HepG2 (cell line): ENCODE measurements around the gene ZC3H4. TPM values are rescaled to one million over a fixed set of nuclear protein-coding genes. Genes with fewer than 3 reads are reported as not detected.

ENCODE experiments used
- ASH2L ChIP-seq: fragments of 300-600, 200-600 bp; sonication (generic); IDR thresholded peaks from 2 replicates; pipeline ENCODE4 v1.7.0; 2017; ENCODE audit warnings: low read depth, mild to moderate bottlenecking, moderate library complexity, mixed read lengths, low read length; ENCODE audit not compliant: insufficient read length
- ATRX ChIP-seq: sonication (generic); formaldehyde crosslinking; IDR thresholded peaks from 2 replicates; pipeline ENCODE4 v1.4.0; 2020; ENCODE audit warnings: missing genetic modification reagents, borderline replicate concordance
- CBFB ChIP-seq: sonication (generic); formaldehyde crosslinking; IDR thresholded peaks from 2 replicates; pipeline ENCODE4 v1.4.0; 2020; ENCODE audit warnings: missing genetic modification reagents
- DPF2 ChIP-seq: sonication (generic); formaldehyde crosslinking; IDR thresholded peaks from 2 replicates; pipeline ENCODE4 v1.4.0; 2020; ENCODE audit warnings: mild to moderate bottlenecking, low read depth, missing genetic modification reagents, borderline replicate concordance
- EZH2 ChIP-seq: conservative IDR thresholded peaks from 2 replicates; pipeline ENCODE4 v1.6.1; 2012; ENCODE audit warnings: mild to moderate bottlenecking, low read depth, low read length, moderate library complexity
- GLI4 ChIP-seq: sonication (generic); formaldehyde crosslinking; IDR thresholded peaks from 2 replicates; pipeline ENCODE4 v1.5.1; 2020; ENCODE audit warnings: missing genetic modification reagents, mild to moderate bottlenecking, moderate library complexity, borderline replicate concordance
- MIER2 ChIP-seq: IDR thresholded peaks from 2 replicates; pipeline ENCODE4 v1.6.1; 2016; ENCODE audit warnings: missing biosample characterization, missing genetic modification reagents
- PAWR ChIP-seq: sonication (generic); formaldehyde crosslinking; IDR thresholded peaks from 2 replicates; pipeline ENCODE4 v1.4.0; 2020; ENCODE audit warnings: missing genetic modification reagents, mild to moderate bottlenecking, borderline replicate concordance
- SNRNP70 ChIP-seq: fragments of 200-400 bp; formaldehyde crosslinking; IDR thresholded peaks from 2 replicates; pipeline ENCODE4 v1.6.1; 2017; ENCODE audit warnings: mild to moderate bottlenecking, low read depth, low read length, moderate library complexity
- TOPORS ChIP-seq: sonication (generic); formaldehyde crosslinking; IDR thresholded peaks from 2 replicates; pipeline ENCODE4 v1.8.0; 2023; ENCODE audit warnings: mild to moderate bottlenecking, missing genetic modification reagents
- U2AF2 ChIP-seq: fragments of 200-400 bp; formaldehyde crosslinking; IDR thresholded peaks from 2 replicates; pipeline ENCODE4 v1.6.1; 2017; ENCODE audit warnings: low read depth, mild to moderate bottlenecking, low read length
- ZNF224 ChIP-seq: sonication (generic); formaldehyde crosslinking; IDR thresholded peaks from 2 replicates; pipeline ENCODE4 v1.5.0; 2020; ENCODE audit warnings: mild to moderate bottlenecking, missing genetic modification reagents
- ZNF326 ChIP-seq: sonication (generic); formaldehyde crosslinking; IDR thresholded peaks from 2 replicates; pipeline ENCODE4 v1.4.0; 2020; ENCODE audit warnings: missing genetic modification reagents, borderline replicate concordance
- ZNF350 ChIP-seq: sonication (generic); formaldehyde crosslinking; IDR thresholded peaks from 2 replicates; pipeline ENCODE4 v1.4.0; 2020; ENCODE audit warnings: mild to moderate bottlenecking, low read depth, missing genetic modification reagents, borderline replicate concordance
- ZNF562 ChIP-seq: sonication (generic); formaldehyde crosslinking; IDR thresholded peaks from 2 replicates; pipeline ENCODE4 v1.8.0; 2022; ENCODE audit warnings: missing genetic modification reagents, borderline replicate concordance
- ZNF777 ChIP-seq: sonication (generic); formaldehyde crosslinking; IDR thresholded peaks from 2 replicates; pipeline ENCODE4 v1.4.0; 2020; ENCODE audit warnings: missing genetic modification reagents
- ZNF841 ChIP-seq: sonication (generic); formaldehyde crosslinking; IDR thresholded peaks from 2 replicates; pipeline ENCODE4 v1.8.1; 2023; ENCODE audit warnings: missing genetic modification reagents, borderline replicate concordance
- polyA plus RNA-seq, 8 experiments: library from polyadenylated mRNA; depleted of rRNA in 3 of 8; stranded (reverse) in 7 of 8; unstranded in 1 of 8; fragments of >200 nt; fragmentation: Illumina TruSeq in 4 of 8; extraction: Trizol in 4 of 8; gene quantifications; 2 replicates each; pipeline versions ENCODE4 v1.2.1 to v1.2.3, GENCODE V29; 2011 to 2016; ENCODE audit warnings: low read depth in 4 of 8, missing spikeins in 1 of 8, mixed read lengths in 1 of 8; ENCODE audit not compliant: insufficient read depth in 1 of 8
- total RNA-seq, 5 experiments: library from RNA; depleted of rRNA; stranded (reverse); fragments of >200 nt; fragmentation: Illumina TruSeq; extraction: Trizol; gene quantifications; 2 replicates each; pipeline ENCODE4 v1.2.3, GENCODE V29; 2016; ENCODE audit warnings: low read depth in 1 of 5
- TF ChIP-seq, protein P1 (sequence below): sonication (generic); formaldehyde crosslinking; IDR thresholded peaks from 2 replicates; pipeline ENCODE4 v1.8.0; 2022; ENCODE audit warnings: missing genetic modification reagents, low read depth, mild to moderate bottlenecking, borderline replicate concordance
- TF ChIP-seq, protein P2 (sequence below): sonication (generic); formaldehyde crosslinking; IDR thresholded peaks from 2 replicates; pipeline ENCODE4 v1.5.1; 2020; ENCODE audit warnings: mild to moderate bottlenecking, missing genetic modification reagents, borderline replicate concordance
- TF ChIP-seq, protein P3 (sequence below): sonication (generic); formaldehyde crosslinking; conservative IDR thresholded peaks from 2 replicates; pipeline ENCODE4 v1.5.0; 2020; ENCODE audit warnings: missing genetic modification reagents
- TF ChIP-seq, protein P4 (sequence below): sonication (generic); formaldehyde crosslinking; IDR thresholded peaks from 2 replicates; pipeline ENCODE4 v1.4.0; 2020; ENCODE audit warnings: missing genetic modification reagents

The ZC3H4 gene
- total and polyA plus RNA-seq, 2 of the 13 experiments (the other 11 are each of a cell fraction or from before 2014, with no cell fraction given): 1.8 to 10.7 TPM

DNA sequence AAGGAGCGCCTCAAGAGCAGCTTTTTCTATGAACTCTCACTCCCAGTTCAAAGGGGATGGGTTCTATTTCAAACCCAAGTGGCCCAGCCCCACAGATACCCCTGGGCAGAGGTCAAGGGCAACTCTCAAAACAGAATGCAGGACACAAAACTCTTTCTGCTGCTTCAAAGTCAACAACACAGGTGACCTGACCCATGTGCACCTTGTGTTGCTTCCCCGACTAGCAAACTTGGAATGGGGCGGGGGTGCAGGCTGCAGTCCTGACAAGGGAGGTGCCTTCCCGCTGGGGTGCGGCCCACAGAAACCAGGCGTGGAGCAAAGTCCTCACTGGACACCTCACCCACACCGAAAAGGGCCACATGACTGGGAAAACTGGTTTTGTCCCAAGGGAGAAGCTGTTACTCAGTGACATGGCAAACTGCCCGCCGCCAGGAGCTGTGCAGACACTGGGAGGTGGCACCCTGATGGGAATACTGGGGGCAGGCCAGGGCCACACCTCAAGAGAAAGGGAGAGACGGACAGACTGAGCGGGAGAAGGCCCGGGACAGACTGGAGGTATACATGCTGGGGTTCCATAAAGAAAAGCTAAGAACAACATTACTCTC lies 17.4 kb downstream of the ZC3H4 start (continued):
- TF ChIP-seq, protein P1, sequence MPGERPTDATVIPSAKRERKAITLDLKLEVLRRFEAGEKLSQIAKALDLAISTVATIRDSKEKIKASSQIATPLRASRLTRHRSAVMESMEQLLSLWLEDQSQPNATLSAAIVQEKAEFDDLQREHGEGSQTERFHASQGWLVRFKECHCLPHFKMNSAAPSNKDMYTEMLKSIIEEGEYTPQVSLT: no peak
- no peak for TF ChIP-seq ATRX (CRISPR knock-in tag)
- TF ChIP-seq ZNF562 (CRISPR knock-in tag): no peak
- 0 out of 2 replicates have a peak, but pooled peaks have one; percentile 40 for TF ChIP-seq ZNF224 (CRISPR knock-in tag)
- TF ChIP-seq, protein P2, sequence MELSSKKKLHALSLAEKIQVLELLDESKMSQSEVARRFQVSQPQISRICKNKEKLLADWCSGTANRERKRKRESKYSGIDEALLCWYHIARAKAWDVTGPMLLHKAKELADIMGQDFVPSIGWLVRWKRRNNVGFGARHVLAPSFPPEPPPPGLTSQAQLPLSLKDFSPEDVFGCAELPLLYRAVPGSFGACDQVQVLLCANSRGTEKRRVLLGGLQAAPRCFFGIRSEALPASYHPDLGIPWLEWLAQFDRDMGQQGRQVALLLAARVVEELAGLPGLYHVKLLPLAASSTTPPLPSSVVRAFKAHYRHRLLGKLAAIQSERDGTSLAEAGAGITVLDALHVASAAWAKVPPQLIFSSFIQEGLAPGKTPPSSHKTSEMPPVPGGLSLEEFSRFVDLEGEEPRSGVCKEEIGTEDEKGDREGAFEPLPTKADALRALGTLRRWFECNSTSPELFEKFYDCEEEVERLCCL: no peak
- TF ChIP-seq DPF2 (CRISPR knock-in tag): peak; percentile 93
- 0 out of 2 replicates have a peak, but pooled peaks have one; percentile 72 for TF ChIP-seq CBFB
- 0 out of 2 replicates have a peak, but pooled peaks have one; percentile 15 for TF ChIP-seq MIER2 (CRISPR knock-in tag)
- TF ChIP-seq ZNF350 (CRISPR knock-in tag): peak; percentile 92; the same call in 1 of the 2 replicates
- TF ChIP-seq SNRNP70: no peak
- TF ChIP-seq ZNF326 (CRISPR knock-in tag): no peak
- TF ChIP-seq, protein P3, sequence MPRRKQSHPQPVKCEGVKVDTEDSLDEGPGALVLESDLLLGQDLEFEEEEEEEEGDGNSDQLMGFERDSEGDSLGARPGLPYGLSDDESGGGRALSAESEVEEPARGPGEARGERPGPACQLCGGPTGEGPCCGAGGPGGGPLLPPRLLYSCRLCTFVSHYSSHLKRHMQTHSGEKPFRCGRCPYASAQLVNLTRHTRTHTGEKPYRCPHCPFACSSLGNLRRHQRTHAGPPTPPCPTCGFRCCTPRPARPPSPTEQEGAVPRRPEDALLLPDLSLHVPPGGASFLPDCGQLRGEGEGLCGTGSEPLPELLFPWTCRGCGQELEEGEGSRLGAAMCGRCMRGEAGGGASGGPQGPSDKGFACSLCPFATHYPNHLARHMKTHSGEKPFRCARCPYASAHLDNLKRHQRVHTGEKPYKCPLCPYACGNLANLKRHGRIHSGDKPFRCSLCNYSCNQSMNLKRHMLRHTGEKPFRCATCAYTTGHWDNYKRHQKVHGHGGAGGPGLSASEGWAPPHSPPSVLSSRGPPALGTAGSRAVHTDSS (CRISPR knock-in tag): no peak
- peak; percentile 85; the same call in 1 of the 2 replicates for TF ChIP-seq U2AF2
- peak; percentile 63 for TF ChIP-seq ASH2L
- no peak for TF ChIP-seq EZH2
- no peak for TF ChIP-seq ZNF777
- TF ChIP-seq GLI4 (CRISPR knock-in tag): no peak
- TF ChIP-seq PAWR (CRISPR knock-in tag): no peak
- TF ChIP-seq TOPORS (CRISPR knock-in tag): no peak
- TF ChIP-seq, protein P4, sequence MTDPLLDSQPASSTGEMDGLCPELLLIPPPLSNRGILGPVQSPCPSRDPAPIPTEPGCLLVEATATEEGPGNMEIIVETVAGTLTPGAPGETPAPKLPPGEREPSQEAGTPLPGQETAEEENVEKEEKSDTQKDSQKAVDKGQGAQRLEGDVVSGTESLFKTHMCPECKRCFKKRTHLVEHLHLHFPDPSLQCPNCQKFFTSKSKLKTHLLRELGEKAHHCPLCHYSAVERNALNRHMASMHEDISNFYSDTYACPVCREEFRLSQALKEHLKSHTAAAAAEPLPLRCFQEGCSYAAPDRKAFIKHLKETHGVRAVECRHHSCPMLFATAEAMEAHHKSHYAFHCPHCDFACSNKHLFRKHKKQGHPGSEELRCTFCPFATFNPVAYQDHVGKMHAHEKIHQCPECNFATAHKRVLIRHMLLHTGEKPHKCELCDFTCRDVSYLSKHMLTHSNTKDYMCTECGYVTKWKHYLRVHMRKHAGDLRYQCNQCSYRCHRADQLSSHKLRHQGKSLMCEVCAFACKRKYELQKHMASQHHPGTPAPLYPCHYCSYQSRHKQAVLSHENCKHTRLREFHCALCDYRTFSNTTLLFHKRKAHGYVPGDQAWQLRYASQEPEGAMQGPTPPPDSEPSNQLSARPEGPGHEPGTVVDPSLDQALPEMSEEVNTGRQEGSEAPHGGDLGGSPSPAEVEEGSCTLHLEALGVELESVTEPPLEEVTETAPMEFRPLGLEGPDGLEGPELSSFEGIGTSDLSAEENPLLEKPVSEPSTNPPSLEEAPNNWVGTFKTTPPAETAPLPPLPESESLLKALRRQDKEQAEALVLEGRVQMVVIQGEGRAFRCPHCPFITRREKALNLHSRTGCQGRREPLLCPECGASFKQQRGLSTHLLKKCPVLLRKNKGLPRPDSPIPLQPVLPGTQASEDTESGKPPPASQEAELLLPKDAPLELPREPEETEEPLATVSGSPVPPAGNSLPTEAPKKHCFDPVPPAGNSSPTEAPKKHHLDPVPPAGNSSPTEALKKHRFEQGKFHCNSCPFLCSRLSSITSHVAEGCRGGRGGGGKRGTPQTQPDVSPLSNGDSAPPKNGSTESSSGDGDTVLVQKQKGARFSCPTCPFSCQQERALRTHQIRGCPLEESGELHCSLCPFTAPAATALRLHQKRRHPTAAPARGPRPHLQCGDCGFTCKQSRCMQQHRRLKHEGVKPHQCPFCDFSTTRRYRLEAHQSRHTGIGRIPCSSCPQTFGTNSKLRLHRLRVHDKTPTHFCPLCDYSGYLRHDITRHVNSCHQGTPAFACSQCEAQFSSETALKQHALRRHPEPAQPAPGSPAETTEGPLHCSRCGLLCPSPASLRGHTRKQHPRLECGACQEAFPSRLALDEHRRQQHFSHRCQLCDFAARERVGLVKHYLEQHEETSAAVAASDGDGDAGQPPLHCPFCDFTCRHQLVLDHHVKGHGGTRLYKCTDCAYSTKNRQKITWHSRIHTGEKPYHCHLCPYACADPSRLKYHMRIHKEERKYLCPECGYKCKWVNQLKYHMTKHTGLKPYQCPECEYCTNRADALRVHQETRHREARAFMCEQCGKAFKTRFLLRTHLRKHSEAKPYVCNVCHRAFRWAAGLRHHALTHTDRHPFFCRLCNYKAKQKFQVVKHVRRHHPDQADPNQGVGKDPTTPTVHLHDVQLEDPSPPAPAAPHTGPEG: no peak; the same call in 1 of the 2 replicates
- TF ChIP-seq ZNF841 (CRISPR knock-in tag): no peak
